Thoracic aorta (tissue), 2 donors: ENCODE results near the gene GGACT. TPM values are rescaled to one million over a fixed set of nuclear protein-coding genes. Genes with fewer than 3 reads are reported as not detected.

Experiments used
- ATAC-seq: fragments of 150-250 bp; one replicate; pipeline ENCODE4 v1.8.0; 2017; ENCODE audit warnings: low read depth; ENCODE audit not compliant: insufficient number of reproducible peaks, low FRiP score
- DNase-seq: peaks from one replicate; pipeline ENCODE4 v3.0.0-alpha.2; 2020; ENCODE audit warnings: low spot score
- H3K27ac ChIP-seq, 2 donors: fragments of 200-600 bp; sonication (generic); 1 replicate in 1 of 2; 2 replicates in 1 of 2; pipeline ENCODE4 v1.5.1; 2016; ENCODE audit warnings: mild to moderate bottlenecking in 2 of 2, moderate library complexity in 2 of 2
- H3K27me3 ChIP-seq: fragments of 200-600 bp; sonication (generic); replicated peaks from 2 replicates; pipeline ENCODE4 v1.6.0; 2016; ENCODE audit warnings: mild to moderate bottlenecking; ENCODE audit not compliant: insufficient read depth
- H3K36me3 ChIP-seq: fragments of 200-600 bp; sonication (generic); one replicate; pipeline ENCODE4 v1.5.1; 2016
- H3K4me1 ChIP-seq, 2 donors: fragments of 200-600 bp; sonication (generic); 1 replicate in 1 of 2; 2 replicates in 1 of 2; pipeline versions ENCODE4 v1.5.1 to v1.6.0; 2016; ENCODE audit warnings: low read depth in 2 of 2, mild to moderate bottlenecking in 1 of 2; ENCODE audit not compliant: control insufficient read depth in 1 of 2
- H3K4me3 ChIP-seq: fragments of 200-600 bp; sonication (generic); 2 replicates; pipeline ENCODE4 v1.5.1; 2016; ENCODE audit warnings: mild to moderate bottlenecking
- H3K9me3 ChIP-seq: fragments of 200-600 bp; sonication (generic); 2 replicates; pipeline ENCODE4 v1.5.1; 2016
- CTCF ChIP-seq: fragments of 200-600 bp; sonication (generic); IDR thresholded peaks from one replicate; pipeline ENCODE4 v1.5.1; 2019; ENCODE audit warnings: antibody characterized with exemption
- total RNA-seq, 2 donors: library from RNA; depleted of rRNA; stranded (reverse); fragments of >200 nt; gene quantifications; one replicate each; pipeline versions ENCODE4 v1.1.0 to v1.2.3, GENCODE V29; 2016

The GGACT gene
- total RNA-seq, 2 donors from 2014 or later = 0.27 to 0.92 TPM

- no peak for DNase-seq
- no peak for TF ChIP-seq CTCF
- Histone ChIP-seq H3K27ac (no peak overlapping the region), H3K9me3 (no peaks in the 10 kb centered on the region), H3K4me3 (no peak overlapping the region), H3K27me3 (no peaks in the 10 kb centered on the region), H3K4me1 (no peaks in the 10 kb centered on the region), H3K36me3 (no peaks in the 10 kb centered on the region)
- ATAC-seq = no peak
These were observed 6.1 kb upstream of the GGACT start for GRCh38 chr13:100594731-100595130.

GRCh38 chr13:100594255-100594654 is 5.7 kb upstream of the GGACT start:
- H3K4me3 ChIP-seq = no peak overlapping the region
- H3K27ac ChIP-seq = no peak overlapping the region
- H3K4me1 ChIP-seq = no peaks in the 10 kb centered on the region
- no peak for TF ChIP-seq CTCF
- no peaks in the 10 kb centered on the region for H3K9me3 ChIP-seq
- DNase-seq (no peak), ATAC-seq (no peak)
- no peaks in the 10 kb centered on the region for H3K27me3 ChIP-seq
- H3K36me3 ChIP-seq = no peaks in the 10 kb centered on the region

- Histone ChIP-seq H3K4me3 (peak overlapping the region; percentile 74), H3K27ac (no peak overlapping the region), H3K27me3 (no peaks in the 10 kb centered on the region), H3K9me3 (no peaks in the 10 kb centered on the region), H3K4me1 (peaks cover 3 to 12% of the 10 kb centered on the region in 2 donors), H3K36me3 (no peaks in the 10 kb centered on the region)
- TF ChIP-seq CTCF = no peak
- DNase-seq = no peak
- no peak for ATAC-seq
These were observed 663 bp upstream of the GGACT start for GRCh38 chr13:100589178-100589725.

GRCh38 chr13:100584896-100585295 is 3.7 kb downstream of the GGACT start:
- H3K9me3 ChIP-seq = no peaks in the 10 kb centered on the region
- no peak overlapping the region for H3K4me3 ChIP-seq
- ATAC-seq (no peak), DNase-seq (no peak)
- H3K4me1 ChIP-seq = peaks cover 3 to 12% of the 10 kb centered on the region in 2 donors
- H3K27me3 ChIP-seq = no peaks in the 10 kb centered on the region
- no peak for TF ChIP-seq CTCF
- H3K27ac ChIP-seq = no peak overlapping the region
- no peaks in the 10 kb centered on the region for H3K36me3 ChIP-seq

- ATAC-seq (no peak), DNase-seq (no peak)
- TF ChIP-seq CTCF = no peak
- no peaks in the 10 kb centered on the region for H3K27me3 ChIP-seq
- no peak overlapping the region for H3K4me3 ChIP-seq
- no peaks in the 10 kb centered on the region for H3K36me3 ChIP-seq
- H3K4me1 ChIP-seq = no peaks in the 10 kb centered on the region
- no peaks in the 10 kb centered on the region for H3K9me3 ChIP-seq
- H3K27ac ChIP-seq = no peak overlapping the region
These were observed 7.1 kb downstream of the GGACT start for GRCh38 chr13:100581504-100581903.
